Measurements from ENCODE around the gene GHRH. TPM values are rescaled to one million over a fixed set of nuclear protein-coding genes. Genes with fewer than 3 reads are reported as not detected.
A peak's percentile ranks its signal among the peaks of the same experiment; 100 is the strongest.

GHRH gene
- total RNA-seq, 3 donors from 2014 or later (not counting 1 experiment from before 2014, with no cell fraction given) = not detected

DNA sequence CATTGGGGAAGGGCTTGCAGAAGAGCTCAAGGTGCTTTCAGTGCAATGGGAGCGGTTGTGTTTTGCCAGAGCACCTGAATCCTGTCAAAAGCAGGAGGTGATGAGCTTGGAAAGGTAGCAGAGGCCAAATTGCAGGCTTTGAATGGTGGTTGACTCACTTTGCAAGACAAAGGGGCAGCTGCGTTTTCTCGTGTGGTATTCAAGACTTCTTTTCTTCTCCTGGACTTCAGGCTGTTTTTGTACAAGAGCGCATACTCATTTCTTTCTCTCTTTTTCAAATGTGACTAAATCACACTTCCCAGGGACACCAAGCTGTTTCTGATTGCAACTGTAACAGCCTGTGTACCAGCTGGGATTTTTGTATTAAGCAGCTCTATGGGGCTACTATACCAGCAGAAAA, 32.3 kb downstream of the GHRH start:
- intact Hi-C loops (cut with micrococcal nuclease) = no loop called here
- no peak overlapping the region for H3K4me3 ChIP-seq (ENCODE audit: low read length)
- H3K27ac ChIP-seq (ENCODE audit: low read length) = no peak overlapping the region
- H3K27me3 ChIP-seq (ENCODE audit: control insufficient read depth, insufficient read depth, low read length) = no peaks in the 10 kb centered on the region
- Mint-ChIP-seq H3K4me3 (no peak overlapping the region), H3K27ac (peak overlapping the region in 1 of 2 donors; percentile 9), H3K27me3 (ENCODE audit: low read depth in 2 of 2) (no peaks in the 10 kb centered on the region), H3K4me1 (peaks cover 6 to 7% of the 10 kb centered on the region in 2 donors), H3K9me3 (no peaks in the 10 kb centered on the region), H3K36me3 (peaks cover 58% of the 10 kb centered on the region)
- no peaks in the 10 kb centered on the region for H3K4me1 ChIP-seq (ENCODE audit: control insufficient read depth, insufficient read depth, low read length)
- peaks cover 95% of the 10 kb centered on the region for H3K36me3 ChIP-seq (ENCODE audit: control insufficient read depth, insufficient read depth, low read length)
- 97% methylated on average over 4 of the region's 4 CpGs for WGBS (ENCODE audit: insufficient coverage)
- TF ChIP-seq, protein P1, sequence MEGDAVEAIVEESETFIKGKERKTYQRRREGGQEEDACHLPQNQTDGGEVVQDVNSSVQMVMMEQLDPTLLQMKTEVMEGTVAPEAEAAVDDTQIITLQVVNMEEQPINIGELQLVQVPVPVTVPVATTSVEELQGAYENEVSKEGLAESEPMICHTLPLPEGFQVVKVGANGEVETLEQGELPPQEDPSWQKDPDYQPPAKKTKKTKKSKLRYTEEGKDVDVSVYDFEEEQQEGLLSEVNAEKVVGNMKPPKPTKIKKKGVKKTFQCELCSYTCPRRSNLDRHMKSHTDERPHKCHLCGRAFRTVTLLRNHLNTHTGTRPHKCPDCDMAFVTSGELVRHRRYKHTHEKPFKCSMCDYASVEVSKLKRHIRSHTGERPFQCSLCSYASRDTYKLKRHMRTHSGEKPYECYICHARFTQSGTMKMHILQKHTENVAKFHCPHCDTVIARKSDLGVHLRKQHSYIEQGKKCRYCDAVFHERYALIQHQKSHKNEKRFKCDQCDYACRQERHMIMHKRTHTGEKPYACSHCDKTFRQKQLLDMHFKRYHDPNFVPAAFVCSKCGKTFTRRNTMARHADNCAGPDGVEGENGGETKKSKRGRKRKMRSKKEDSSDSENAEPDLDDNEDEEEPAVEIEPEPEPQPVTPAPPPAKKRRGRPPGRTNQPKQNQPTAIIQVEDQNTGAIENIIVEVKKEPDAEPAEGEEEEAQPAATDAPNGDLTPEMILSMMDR (IDR thresholded peaks at IDR 0.05) = no peak
- no peak for DNase-seq
- ATAC-seq = no peak
- H3K9me3 ChIP-seq (ENCODE audit: control insufficient read depth, insufficient read depth, low read length) = no peaks in the 10 kb centered on the region

DNA sequence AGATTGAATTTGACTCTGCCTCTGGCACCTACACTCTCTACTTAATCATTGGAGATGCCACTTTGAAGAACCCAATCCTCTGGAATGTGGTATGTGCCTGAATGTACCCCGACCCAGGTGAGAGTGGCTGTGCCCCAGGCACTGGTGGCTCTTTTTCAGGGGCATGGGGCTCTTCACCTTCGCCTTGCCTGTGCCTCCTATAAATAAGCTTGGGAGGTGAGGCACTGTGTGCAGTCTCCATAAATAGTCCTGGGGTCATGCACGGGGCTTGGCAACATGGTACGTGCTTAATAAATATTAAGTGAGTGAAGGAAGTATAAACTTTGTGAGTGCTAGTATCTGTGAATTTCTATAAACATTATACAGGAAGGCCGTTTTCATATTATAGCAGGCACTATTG, 33.0 kb downstream of the GHRH start:
- peaks cover 57% of the 10 kb centered on the region for H3K36me3 Mint-ChIP-seq
- H3K27ac ChIP-seq (ENCODE audit: low read length) = no peak overlapping the region
- H3K4me3 ChIP-seq (ENCODE audit: low read length) = no peak overlapping the region
- no peaks in the 10 kb centered on the region for H3K9me3 ChIP-seq (ENCODE audit: control insufficient read depth, insufficient read depth, low read length)
- TF ChIP-seq, protein P1 (IDR thresholded peaks at IDR 0.05) = no peak
- no peak for DNase-seq
- WGBS (ENCODE audit: insufficient coverage) = 98% methylated on average over 4 of the region's 5 CpGs
- H3K36me3 ChIP-seq (ENCODE audit: control insufficient read depth, insufficient read depth, low read length) = peaks cover 95% of the 10 kb centered on the region
- H3K4me1 Mint-ChIP-seq = peaks cover 6 to 7% of the 10 kb centered on the region in 2 donors
- no peaks in the 10 kb centered on the region for H3K27me3 Mint-ChIP-seq (ENCODE audit: low read depth in 2 of 2)
- no peaks in the 10 kb centered on the region for H3K4me1 ChIP-seq (ENCODE audit: control insufficient read depth, insufficient read depth, low read length)
- H3K27ac Mint-ChIP-seq = peak overlapping the region in 1 of 2 donors; percentile 9
- H3K9me3 Mint-ChIP-seq = no peaks in the 10 kb centered on the region
- H3K27me3 ChIP-seq (ENCODE audit: control insufficient read depth, insufficient read depth, low read length) = no peaks in the 10 kb centered on the region
- intact Hi-C loops (cut with micrococcal nuclease) = no loop called here
- H3K4me3 Mint-ChIP-seq = no peak overlapping the region
- no peak for ATAC-seq

GRCh38 chr20:37228082-37228481, 33.5 kb downstream of the GHRH start:
- ATAC-seq (no peak), DNase-seq (no peak)
- Mint-ChIP-seq H3K4me3 (no peak overlapping the region), H3K9me3 (no peaks in the 10 kb centered on the region), H3K27ac (no peak overlapping the region), H3K27me3 (ENCODE audit: low read depth in 2 of 2) (no peaks in the 10 kb centered on the region), H3K36me3 (peaks cover 61% of the 10 kb centered on the region), H3K4me1 (peaks cover 6 to 7% of the 10 kb centered on the region in 2 donors)
- Histone ChIP-seq H3K4me1 (ENCODE audit: control insufficient read depth, insufficient read depth, low read length) (no peaks in the 10 kb centered on the region), H3K36me3 (ENCODE audit: control insufficient read depth, insufficient read depth, low read length) (peaks cover 94% of the 10 kb centered on the region), H3K9me3 (ENCODE audit: control insufficient read depth, insufficient read depth, low read length) (no peaks in the 10 kb centered on the region), H3K4me3 (ENCODE audit: low read length) (no peak overlapping the region), H3K27ac (ENCODE audit: low read length) (no peak overlapping the region), H3K27me3 (ENCODE audit: control insufficient read depth, insufficient read depth, low read length) (no peaks in the 10 kb centered on the region)
- 97% methylated on average over 6 of the region's 6 CpGs for WGBS (ENCODE audit: insufficient coverage)
- TF ChIP-seq, protein P1 (IDR thresholded peaks at IDR 0.05) = no peak
- intact Hi-C loops (cut with micrococcal nuclease) = no loop called here

DNA sequence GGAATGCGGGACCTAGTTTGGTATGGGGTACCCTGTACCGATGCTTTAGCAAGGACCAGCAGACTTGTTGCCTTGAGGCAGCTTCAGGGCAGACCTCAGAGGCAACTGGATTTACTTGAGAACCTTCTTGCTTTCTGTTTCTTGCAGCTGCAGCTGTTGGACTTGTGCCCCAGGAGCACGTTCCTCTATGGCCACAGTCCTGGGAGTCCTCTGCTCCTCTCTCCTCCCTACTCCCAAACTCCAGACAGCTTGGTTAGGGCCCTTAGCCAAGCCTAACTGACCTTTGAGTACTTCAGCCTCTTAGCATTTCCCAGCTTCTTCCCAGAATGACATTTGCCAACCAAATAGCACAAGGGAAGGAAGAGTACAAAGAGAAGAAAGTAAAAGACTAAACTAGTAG, 34.7 kb downstream of the GHRH start:
- Mint-ChIP-seq H3K27ac (no peak overlapping the region), H3K36me3 (peaks cover 51% of the 10 kb centered on the region), H3K27me3 (ENCODE audit: low read depth in 2 of 2) (no peaks in the 10 kb centered on the region), H3K4me3 (no peak overlapping the region), H3K9me3 (no peaks in the 10 kb centered on the region), H3K4me1 (peaks cover 6 to 7% of the 10 kb centered on the region in 2 donors)
- Histone ChIP-seq H3K4me3 (ENCODE audit: low read length) (no peak overlapping the region), H3K36me3 (ENCODE audit: control insufficient read depth, insufficient read depth, low read length) (peaks cover 91% of the 10 kb centered on the region), H3K4me1 (ENCODE audit: control insufficient read depth, insufficient read depth, low read length) (no peaks in the 10 kb centered on the region), H3K9me3 (ENCODE audit: control insufficient read depth, insufficient read depth, low read length) (no peaks in the 10 kb centered on the region), H3K27ac (ENCODE audit: low read length) (no peak overlapping the region), H3K27me3 (ENCODE audit: control insufficient read depth, insufficient read depth, low read length) (no peaks in the 10 kb centered on the region)
- ATAC-seq (no peak), DNase-seq (no peak)
- intact Hi-C loops (cut with micrococcal nuclease) = no loop called here
- WGBS (ENCODE audit: insufficient coverage) = 99% methylated on average over 3 of the region's 3 CpGs
- TF ChIP-seq, protein P1 (IDR thresholded peaks at IDR 0.05) = no peak

Measured in natural killer cell (primary cell).